Neural crest cell (in vitro differentiated cells): ENCODE data around the gene CYTH4. TPM values are rescaled to one million over a fixed set of nuclear protein-coding genes. Genes with fewer than 3 reads are reported as not detected.

Experiments
- DNase-seq: peaks from one replicate; pipeline ENCODE4 v3.0.0; 2021; ENCODE audit warnings: low read depth, mixed read lengths, low spot score
- H3K27ac Mint-ChIP-seq: one replicate; pipeline ENCODE4 v1.8.0; 2021; ENCODE audit warnings: mild to moderate bottlenecking, mixed read lengths; ENCODE audit not compliant: unreplicated experiment
- H3K27me3 Mint-ChIP-seq: 2 replicates; pipeline ENCODE4 v1.8.0; 2021; ENCODE audit warnings: low read depth, mild to moderate bottlenecking, mixed read lengths
- H3K36me3 Mint-ChIP-seq: 2 replicates; pipeline ENCODE4 v1.8.0; 2021; ENCODE audit warnings: low read depth, mild to moderate bottlenecking, mixed read lengths
- H3K4me1 Mint-ChIP-seq: 2 replicates; pipeline ENCODE4 v1.8.0; 2021; ENCODE audit warnings: mixed read lengths
- H3K4me3 Mint-ChIP-seq: one replicate; pipeline ENCODE4 v1.8.0; 2021; ENCODE audit warnings: mild to moderate bottlenecking, mixed read lengths
- H3K9me3 Mint-ChIP-seq: 2 replicates; pipeline ENCODE4 v1.8.0; 2021; ENCODE audit warnings: mixed read lengths
- CTCF ChIP-seq: fragments of 200-600 bp; sonication (generic); conservative IDR thresholded peaks from 2 replicates; pipeline ENCODE4 v1.5.0; 2021; ENCODE audit warnings: antibody characterized with exemption, mild to moderate bottlenecking
- total RNA-seq: library from RNA; stranded (reverse); gene quantifications from 2 replicates; pipeline ENCODE4 v1.2.1, GENCODE V29; 2021

The CYTH4 gene
- total RNA-seq, 1 donor from 2014 or later, result not detected

GRCh38 chr22:37319469-37319868, 37.2 kb downstream of the CYTH4 start:
- Mint-ChIP-seq H3K4me1 (no peaks in the 10 kb centered on the region), H3K4me3 (no peak overlapping the region), H3K36me3 (no peaks in the 10 kb centered on the region), H3K27ac (no peak overlapping the region), H3K27me3 (peaks cover 59% of the 10 kb centered on the region), H3K9me3 (no peaks in the 10 kb centered on the region)
- TF ChIP-seq CTCF, result no peak
- no peak for DNase-seq

- Mint-ChIP-seq H3K4me1 (no peaks in the 10 kb centered on the region), H3K27ac (no peak overlapping the region), H3K9me3 (no peaks in the 10 kb centered on the region), H3K36me3 (no peaks in the 10 kb centered on the region), H3K4me3 (no peak overlapping the region), H3K27me3 (peaks cover 72% of the 10 kb centered on the region)
- DNase-seq, result no peak
- no peak for TF ChIP-seq CTCF
Observed at GRCh38 chr22:37320726-37321677, 38.7 kb downstream of the CYTH4 start.

- no peaks in the 10 kb centered on the region for H3K9me3 Mint-ChIP-seq
- no peaks in the 10 kb centered on the region for H3K36me3 Mint-ChIP-seq
- no peak overlapping the region for H3K4me3 Mint-ChIP-seq
- H3K4me1 Mint-ChIP-seq, result peaks cover 4% of the 10 kb centered on the region
- peaks cover 89% of the 10 kb centered on the region for H3K27me3 Mint-ChIP-seq
- H3K27ac Mint-ChIP-seq, result no peak overlapping the region
- TF ChIP-seq CTCF, result no peak
- DNase-seq, result no peak
Observed at GRCh38 chr22:37324340-37325038, 42.2 kb downstream of the CYTH4 start.

- Mint-ChIP-seq H3K27me3 (peaks cover 89% of the 10 kb centered on the region), H3K36me3 (no peaks in the 10 kb centered on the region), H3K4me1 (peaks cover 7% of the 10 kb centered on the region), H3K4me3 (no peak overlapping the region), H3K9me3 (no peaks in the 10 kb centered on the region), H3K27ac (no peak overlapping the region)
- TF ChIP-seq CTCF, result no peak
- no peak for DNase-seq
Observed at GRCh38 chr22:37325039-37325395, 42.7 kb downstream of the CYTH4 start.

- peaks cover 94% of the 10 kb centered on the region for H3K27me3 Mint-ChIP-seq
- no peak for DNase-seq
- no peak overlapping the region for H3K27ac Mint-ChIP-seq
- no peak overlapping the region for H3K4me3 Mint-ChIP-seq
- no peak for TF ChIP-seq CTCF
- no peaks in the 10 kb centered on the region for H3K36me3 Mint-ChIP-seq
- peaks cover 13% of the 10 kb centered on the region for H3K4me1 Mint-ChIP-seq
- H3K9me3 Mint-ChIP-seq, result no peaks in the 10 kb centered on the region
Observed at GRCh38 chr22:37326726-37327125, 44.4 kb downstream of the CYTH4 start.
